ENCODE data around the gene ACAD9. TPM values are rescaled to one million over a fixed set of nuclear protein-coding genes. Genes with fewer than 3 reads are reported as not detected.
A peak's percentile ranks its signal among the peaks of the same experiment; 100 is the strongest.

ACAD9 gene
- total and polyA plus RNA-seq, 2 donors (not counting 1 experiment from before 2014, with no cell fraction given) = 33.6 to 57.6 TPM

GRCh38 chr3:128845119-128845777, 34.2 kb upstream of the ACAD9 start:
- WGBS (ENCODE audit: insufficient coverage) = 44% methylated on average over 13 of the region's 14 CpGs
- H3K9me3 ChIP-seq (ENCODE audit: control extremely low read depth in 1 of 3, control insufficient read depth in 2 of 3, insufficient read depth in 1 of 3, low read length in 2 of 3) = no peaks in the 10 kb centered on the region
- peak; percentile 22 for DNase-seq
- H3K9me3 Mint-ChIP-seq (ENCODE audit: insufficient read depth) = no peaks in the 10 kb centered on the region
- peak overlapping the region; percentile 98 for H2AFZ ChIP-seq (ENCODE audit: insufficient read depth, low read depth, low read length, poor library complexity, severe bottlenecking)
- ChIA-PET POLR2A (interaction anchor here (0.6 to 1.0 kb wide), 2 partner anchors 165 to 272 kb away, joined by 3 to 5 read pairs; no protein-coding TSS in a partner anchor), CTCF (interaction anchor here (0.9 to 3.0 kb wide), 12 partner anchors 11 to 228 kb away, joined by 3 to 30 read pairs (median 4); no protein-coding TSS in a partner anchor)
- no peak for TF ChIP-seq EZH2 (IDR thresholded peaks at IDR 0.05; ENCODE audit: borderline replicate concordance, insufficient read depth, low read depth, low read length, poor library complexity, severe bottlenecking)
- TF ChIP-seq, protein P1, sequence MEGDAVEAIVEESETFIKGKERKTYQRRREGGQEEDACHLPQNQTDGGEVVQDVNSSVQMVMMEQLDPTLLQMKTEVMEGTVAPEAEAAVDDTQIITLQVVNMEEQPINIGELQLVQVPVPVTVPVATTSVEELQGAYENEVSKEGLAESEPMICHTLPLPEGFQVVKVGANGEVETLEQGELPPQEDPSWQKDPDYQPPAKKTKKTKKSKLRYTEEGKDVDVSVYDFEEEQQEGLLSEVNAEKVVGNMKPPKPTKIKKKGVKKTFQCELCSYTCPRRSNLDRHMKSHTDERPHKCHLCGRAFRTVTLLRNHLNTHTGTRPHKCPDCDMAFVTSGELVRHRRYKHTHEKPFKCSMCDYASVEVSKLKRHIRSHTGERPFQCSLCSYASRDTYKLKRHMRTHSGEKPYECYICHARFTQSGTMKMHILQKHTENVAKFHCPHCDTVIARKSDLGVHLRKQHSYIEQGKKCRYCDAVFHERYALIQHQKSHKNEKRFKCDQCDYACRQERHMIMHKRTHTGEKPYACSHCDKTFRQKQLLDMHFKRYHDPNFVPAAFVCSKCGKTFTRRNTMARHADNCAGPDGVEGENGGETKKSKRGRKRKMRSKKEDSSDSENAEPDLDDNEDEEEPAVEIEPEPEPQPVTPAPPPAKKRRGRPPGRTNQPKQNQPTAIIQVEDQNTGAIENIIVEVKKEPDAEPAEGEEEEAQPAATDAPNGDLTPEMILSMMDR (IDR thresholded peaks at IDR 0.05) = no peak
- peaks cover 11 to 17% of the 10 kb centered on the region in 2 donors for H3K4me1 ChIP-seq (ENCODE audit: control insufficient read depth in 2 of 2, insufficient read depth in 2 of 2, low read length in 2 of 2)
- peak overlapping the region in 4 of 5 experiments; percentile 45 to 70 (median 58) for H3K4me3 ChIP-seq (ENCODE audit: control extremely low read depth in 1 of 5, extremely low read depth in 1 of 5, insufficient read depth in 1 of 5, low read depth in 2 of 5, low read length in 4 of 5)
- no peaks in the 10 kb centered on the region for H3K27me3 Mint-ChIP-seq
- peak overlapping the region; percentile 85 for H3K4me3 Mint-ChIP-seq
- H3K4me1 Mint-ChIP-seq = peaks cover 11% of the 10 kb centered on the region
- no peaks in the 10 kb centered on the region for H3K36me3 ChIP-seq (replicated peaks in 1 of 2; ENCODE audit: control extremely low read depth in 1 of 2, control insufficient read depth in 1 of 2, extremely low read depth in 1 of 2, insufficient read depth in 2 of 2, low read length in 1 of 2)
- no peaks in the 10 kb centered on the region for H3K27me3 ChIP-seq (replicated peaks in 1 of 4; ENCODE audit: control extremely low read depth in 1 of 4, control insufficient read depth in 3 of 4, insufficient read depth in 4 of 4, low read length in 3 of 4)
- H3K9ac ChIP-seq (ENCODE audit: low read length) = peak overlapping the region; percentile 73
- H4K20me1 ChIP-seq (ENCODE audit: control insufficient read depth, insufficient read depth, low read length, poor library complexity, severe bottlenecking) = no peaks in the 10 kb centered on the region
- H3K27ac ChIP-seq (ENCODE audit: low read length in 2 of 2) = no peak overlapping the region
- H3K79me2 ChIP-seq (ENCODE audit: control insufficient read depth, insufficient read depth, low read length) = no peaks in the 10 kb centered on the region
- intact Hi-C loops (cut with micrococcal nuclease) = loop anchor here (5.0 kb wide), 1 partner anchor 48 kb away; no protein-coding TSS in a partner anchor
- peak overlapping the region; percentile 56 for H3K27ac Mint-ChIP-seq
- no peak for ATAC-seq (ENCODE audit: low read depth)
- H3K4me2 ChIP-seq (replicated peaks; ENCODE audit: low read depth, low read length, poor library complexity, severe bottlenecking) = peak overlapping the region; percentile 100

All from B cell (primary cell).